Body of pancreas (tissue), 4 donors: Measurements from ENCODE around the gene VAMP2. TPM values are rescaled to one million over a fixed set of nuclear protein-coding genes. Genes with fewer than 3 reads are reported as not detected.

Source experiments
- ATAC-seq: fragments of 150-250 bp; one replicate; pipeline ENCODE4 v1.9.1; 2016
- DNase-seq, 4 donors: peaks; one replicate each; pipeline ENCODE4 v3.0.0-alpha.2; 2019
- H3K27ac ChIP-seq, 4 donors: fragments of 200-600 bp; sonication (generic); 1 replicate in 3 of 4; 2 replicates in 1 of 4; pipeline versions ENCODE4 v1.5.1 to v1.6.1; 2016 to 2019; ENCODE audit warnings: mild to moderate bottlenecking in 1 of 4, mixed read lengths in 1 of 4, moderate library complexity in 1 of 4
- H3K27me3 ChIP-seq, 2 donors: fragments of 200-600 bp; sonication (generic); one replicate each; pipeline ENCODE4 v1.6.0; 2016; ENCODE audit warnings: mild to moderate bottlenecking in 1 of 2
- H3K36me3 ChIP-seq, 2 donors: fragments of 200-600 bp; sonication (generic); replicated peaks in 1 of 2; 2 replicates each; pipeline ENCODE4 v1.5.1; 2016; ENCODE audit warnings: low read depth in 2 of 2; ENCODE audit not compliant: insufficient read depth in 1 of 2
- H3K4me1 ChIP-seq: fragments of 200-600 bp; sonication (generic); one replicate; pipeline ENCODE4 v1.6.0; 2016
- H3K4me3 ChIP-seq, 2 donors: fragments of 200-600 bp; sonication (generic); 1 replicate in 1 of 2; 2 replicates in 1 of 2; pipeline ENCODE4 v1.5.1; 2016 to 2019
- H3K9me3 ChIP-seq, 3 donors: fragments of 200-600 bp; sonication (generic); 1 replicate in 2 of 3; 2 replicates in 1 of 3; pipeline ENCODE4 v1.5.1; 2016
- CTCF ChIP-seq, 7 experiments: fragments of 450-650 bp in 4 of 7; fragments of 200-600 bp in 3 of 7; sonication (generic) in 3 of 7; IDR thresholded peaks; one replicate each; pipeline ENCODE4 v1.5.1; 2016 to 2019; ENCODE audit warnings: antibody characterized with exemption in 7 of 7
- POLR2A ChIP-seq, 3 donors: fragments of 450-650 bp; IDR thresholded peaks; one replicate each; pipeline ENCODE4 v1.6.1; 2016; ENCODE audit warnings: antibody characterized with exemption in 3 of 3, mild to moderate bottlenecking in 2 of 3
- WGBS, 2 donors: methylation state at CpG; one replicate each; pipeline ENCODE4 v1.1.5; 2017; 5-methylcytosine and 5-hydroxymethylcytosine counted together
- intact Hi-C: fragments of 100-400 bp; cut with DNase I; formaldehyde crosslinking; loops from one replicate; pipeline ENCODE4 v1.15.1; 2023
- total RNA-seq, 2 donors: library from RNA; depleted of rRNA; stranded (reverse); fragments of >200 nt; gene quantifications; one replicate each; pipeline ENCODE4 v1.1.0, GENCODE V29; 2016

The VAMP2 gene
- total RNA-seq, 2 donors from 2014 or later = 16.3 to 26.4 TPM

GRCh38 chr17:8121681-8122421 is 40.9 kb downstream of the VAMP2 start:
- Histone ChIP-seq H3K27ac (no peak overlapping the region), H3K36me3 (no peaks in the 10 kb centered on the region), H3K27me3 (peaks cover 0 to 29% of the 10 kb centered on the region in 2 donors), H3K9me3 (no peaks in the 10 kb centered on the region), H3K4me1 (peaks cover 84% of the 10 kb centered on the region), H3K4me3 (no peak overlapping the region)
- ATAC-seq = no peak
- TF ChIP-seq POLR2A (IDR thresholded peaks at IDR 0.05) (no peak), CTCF (IDR thresholded peaks at IDR 0.05) (peak in 5 of 7 experiments; percentile 18 to 52 (median 28))
- WGBS, 2 donors = 0% methylated on average over 53 to 75 of the region's 76 CpGs
- intact Hi-C loops = no loop called here
- DNase-seq = peak in 2 of 4 donors; percentile 42 to 59

- Histone ChIP-seq H3K4me3 (no peak overlapping the region), H3K9me3 (no peaks in the 10 kb centered on the region), H3K4me1 (peaks cover 81% of the 10 kb centered on the region), H3K36me3 (no peaks in the 10 kb centered on the region), H3K27me3 (peaks cover 0 to 29% of the 10 kb centered on the region in 2 donors), H3K27ac (no peak overlapping the region)
- ATAC-seq (no peak), DNase-seq (peak in 1 of 4 donors; percentile 42)
- no peak for TF ChIP-seq POLR2A (IDR thresholded peaks at IDR 0.05)
- intact Hi-C loops = no loop called here
- 0 to 1% methylated on average over 5 to 20 of the region's 25 CpGs for WGBS, 2 donors
Measured at GRCh38 chr17:8121407-8121680, 41.4 kb downstream of the VAMP2 start.

- Histone ChIP-seq H3K9me3 (no peaks in the 10 kb centered on the region), H3K27me3 (peaks cover 0 to 33% of the 10 kb centered on the region in 2 donors), H3K4me1 (peaks cover 76% of the 10 kb centered on the region), H3K4me3 (no peak overlapping the region), H3K27ac (peak overlapping the region in 2 of 4 donors; percentile 49 to 75), H3K36me3 (no peaks in the 10 kb centered on the region)
- ATAC-seq (peak; percentile 9), DNase-seq (peak; percentile 70 to 78 (median 76))
- intact Hi-C loops = no loop called here
- WGBS, 2 donors = 1% methylated on average over 40 of the region's 40 CpGs
- TF ChIP-seq CTCF (IDR thresholded peaks at IDR 0.05) (peak in 4 of 7 experiments; percentile 28 to 44 (median 36)), POLR2A (IDR thresholded peaks at IDR 0.05) (peak in 1 of 3 donors; percentile 12)
Measured at GRCh38 chr17:8120520-8121406, 42.0 kb downstream of the VAMP2 start.

- Histone ChIP-seq H3K4me3 (no peak overlapping the region), H3K27me3 (peaks cover 0 to 38% of the 10 kb centered on the region in 2 donors), H3K9me3 (no peaks in the 10 kb centered on the region), H3K27ac (peak overlapping the region in 3 of 4 donors; percentile 49 to 78 (median 75)), H3K4me1 (peaks cover 67% of the 10 kb centered on the region), H3K36me3 (no peaks in the 10 kb centered on the region)
- TF ChIP-seq CTCF (IDR thresholded peaks at IDR 0.05) = no peak
- no peak for TF ChIP-seq POLR2A (IDR thresholded peaks at IDR 0.05)
- intact Hi-C loops = no loop called here
- DNase-seq = peak; percentile 86 to 89 (median 86)
- ATAC-seq = peak; percentile 65
- WGBS, 2 donors = 0 to 1% methylated on average over 28 of the region's 28 CpGs
Measured at GRCh38 chr17:8119581-8120519, 42.9 kb downstream of the VAMP2 start.
